Measurements from ENCODE around the gene EXOC3L4.

EXOC3L4 gene

DNA sequence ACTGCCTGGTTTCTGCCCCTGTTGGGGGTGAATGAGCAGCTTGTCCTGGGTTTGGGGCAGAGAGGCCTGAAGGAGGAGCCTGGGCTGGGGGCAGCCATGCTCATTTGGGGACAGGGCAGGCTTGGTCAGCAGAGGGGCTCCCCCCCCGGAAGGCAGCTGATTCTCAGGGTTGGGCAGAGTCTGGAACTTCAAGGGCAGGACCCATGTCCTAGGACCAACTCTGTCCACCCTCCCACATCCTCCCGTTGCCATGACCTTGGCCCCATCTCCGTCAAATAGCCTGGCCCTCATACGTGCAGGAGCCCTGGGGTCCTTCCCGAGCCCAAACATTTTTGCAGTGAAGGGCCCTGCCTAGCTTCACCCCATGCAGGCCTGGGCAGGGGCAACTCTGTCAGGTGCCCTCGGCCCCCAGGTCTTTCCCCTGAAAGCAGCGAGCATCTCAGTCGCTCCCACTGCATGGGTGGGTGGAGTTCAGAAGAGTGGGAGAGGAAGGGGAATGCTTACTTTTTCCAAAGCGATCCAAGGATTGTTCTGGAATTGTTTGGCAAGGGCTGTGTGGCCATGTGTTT is 61.4 kb downstream of the EXOC3L4 start:
- in situ Hi-C loops (cut with HindIII; ENCODE audit: low pct_ligation_motif_present, low sequenced_read_pairs), result no loop called here
- no peak for DNase-seq
- Histone ChIP-seq H3K4me3 (ENCODE audit: low read depth, low read length) (no peak overlapping the region), H3K27ac (no peak overlapping the region), H3K27me3 (replicated peaks) (peaks cover 13% of the 10 kb centered on the region), H3K36me3 (replicated peaks) (no peaks in the 10 kb centered on the region)
- TF ChIP-seq, protein P1, sequence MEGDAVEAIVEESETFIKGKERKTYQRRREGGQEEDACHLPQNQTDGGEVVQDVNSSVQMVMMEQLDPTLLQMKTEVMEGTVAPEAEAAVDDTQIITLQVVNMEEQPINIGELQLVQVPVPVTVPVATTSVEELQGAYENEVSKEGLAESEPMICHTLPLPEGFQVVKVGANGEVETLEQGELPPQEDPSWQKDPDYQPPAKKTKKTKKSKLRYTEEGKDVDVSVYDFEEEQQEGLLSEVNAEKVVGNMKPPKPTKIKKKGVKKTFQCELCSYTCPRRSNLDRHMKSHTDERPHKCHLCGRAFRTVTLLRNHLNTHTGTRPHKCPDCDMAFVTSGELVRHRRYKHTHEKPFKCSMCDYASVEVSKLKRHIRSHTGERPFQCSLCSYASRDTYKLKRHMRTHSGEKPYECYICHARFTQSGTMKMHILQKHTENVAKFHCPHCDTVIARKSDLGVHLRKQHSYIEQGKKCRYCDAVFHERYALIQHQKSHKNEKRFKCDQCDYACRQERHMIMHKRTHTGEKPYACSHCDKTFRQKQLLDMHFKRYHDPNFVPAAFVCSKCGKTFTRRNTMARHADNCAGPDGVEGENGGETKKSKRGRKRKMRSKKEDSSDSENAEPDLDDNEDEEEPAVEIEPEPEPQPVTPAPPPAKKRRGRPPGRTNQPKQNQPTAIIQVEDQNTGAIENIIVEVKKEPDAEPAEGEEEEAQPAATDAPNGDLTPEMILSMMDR (IDR thresholded peaks at IDR 0.05; ENCODE audit: low read depth, low read length, missing control alignments), result no peak

DNA sequence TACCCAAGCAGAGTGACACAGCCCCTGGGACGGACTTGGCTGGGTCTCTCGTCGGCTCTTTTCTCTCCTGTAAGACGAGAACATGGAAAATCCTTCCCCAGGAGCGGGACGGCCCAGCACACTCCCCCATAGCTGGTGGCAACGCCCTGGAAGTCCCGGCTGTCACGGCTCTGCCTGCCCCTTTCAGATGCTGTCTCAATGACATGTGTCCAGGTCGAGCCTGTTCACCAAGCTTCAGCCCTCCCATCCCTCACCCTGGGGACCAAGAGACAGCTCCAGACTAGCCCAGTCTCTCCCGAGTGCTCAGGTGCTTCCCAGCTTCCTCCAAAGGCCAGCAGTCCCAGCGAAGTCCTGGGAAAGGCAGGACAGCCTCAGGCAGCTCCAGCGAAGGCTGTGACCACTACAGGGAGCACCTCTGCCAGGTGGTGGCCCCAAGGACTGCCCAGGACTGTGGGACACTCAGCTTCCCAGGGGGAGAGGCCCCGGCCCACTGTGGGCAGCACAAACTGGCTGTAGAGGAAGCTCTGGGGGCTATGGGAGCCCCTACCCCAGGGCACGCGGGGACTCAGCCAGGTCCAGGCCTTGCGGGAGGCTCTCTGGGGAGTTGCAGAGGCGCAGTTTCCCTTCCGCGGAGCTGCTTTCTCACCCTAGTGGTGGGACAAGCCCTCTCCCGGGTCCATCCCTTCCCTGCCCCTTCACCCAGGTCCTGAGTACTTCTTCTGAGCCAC is 62.3 kb downstream of the EXOC3L4 start:
- no peak overlapping the region for H3K4me3 ChIP-seq (ENCODE audit: low read depth, low read length)
- peaks cover 8% of the 10 kb centered on the region for H3K27me3 ChIP-seq (replicated peaks)
- DNase-seq, result no peak
- no peak overlapping the region for H3K27ac ChIP-seq
- TF ChIP-seq, protein P1 (IDR thresholded peaks at IDR 0.05; ENCODE audit: low read depth, low read length, missing control alignments), result no peak
- in situ Hi-C loops (cut with HindIII; ENCODE audit: low pct_ligation_motif_present, low sequenced_read_pairs), result no loop called here
- H3K36me3 ChIP-seq (replicated peaks), result no peaks in the 10 kb centered on the region

DNA sequence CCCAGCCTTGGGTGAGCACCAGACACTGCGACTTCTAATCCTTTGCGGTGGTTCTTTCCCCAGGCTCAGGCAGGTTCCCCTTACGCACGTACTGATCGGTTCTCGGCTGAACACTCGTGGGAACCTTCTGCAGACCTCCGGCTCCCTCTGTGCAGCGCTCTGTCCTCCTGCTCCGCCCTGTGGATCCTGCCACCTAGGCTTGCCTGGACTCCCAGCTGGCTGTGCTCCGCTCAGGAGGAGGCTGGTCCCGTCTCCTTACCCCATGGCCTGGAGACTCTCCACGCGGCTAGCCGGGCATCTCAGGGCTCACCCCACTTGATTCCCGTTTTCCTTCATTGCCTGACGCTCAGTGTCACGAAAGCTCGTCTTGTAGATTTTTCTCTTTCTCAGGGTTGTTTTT is 63.4 kb downstream of the EXOC3L4 start:
- Histone ChIP-seq H3K36me3 (replicated peaks) (no peaks in the 10 kb centered on the region), H3K27ac (no peak overlapping the region), H3K27me3 (replicated peaks) (peaks cover 7% of the 10 kb centered on the region), H3K4me3 (ENCODE audit: low read depth, low read length) (no peak overlapping the region)
- TF ChIP-seq, protein P1 (IDR thresholded peaks at IDR 0.05; ENCODE audit: low read depth, low read length, missing control alignments), result no peak
- in situ Hi-C loops (cut with HindIII; ENCODE audit: low pct_ligation_motif_present, low sequenced_read_pairs), result no loop called here
- DNase-seq, result no peak

DNA sequence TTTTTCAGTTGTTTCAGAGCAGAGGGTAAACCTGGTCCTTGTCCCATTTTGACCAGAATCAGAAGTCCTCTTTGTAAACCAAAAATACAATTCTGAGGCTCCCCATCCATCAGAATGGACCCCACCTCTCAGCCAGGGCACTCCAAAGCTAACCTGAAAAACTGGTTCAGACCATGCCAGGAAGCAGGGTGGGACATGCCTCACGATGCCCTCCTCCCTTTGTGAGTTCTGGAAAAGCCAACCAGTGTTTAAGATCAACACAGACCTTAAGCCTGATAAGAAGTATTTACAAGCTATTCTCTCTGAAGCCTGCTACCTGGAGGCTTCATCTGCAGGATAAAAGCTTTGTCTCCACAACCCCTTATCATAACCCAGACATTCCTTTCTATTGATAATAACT is 64.2 kb downstream of the EXOC3L4 start:
- no peak for DNase-seq
- peaks cover 6% of the 10 kb centered on the region for H3K27me3 ChIP-seq (replicated peaks)
- TF ChIP-seq, protein P1 (IDR thresholded peaks at IDR 0.05; ENCODE audit: low read depth, low read length, missing control alignments), result no peak
- in situ Hi-C loops (cut with HindIII; ENCODE audit: low pct_ligation_motif_present, low sequenced_read_pairs), result no loop called here
- no peak overlapping the region for H3K4me3 ChIP-seq (ENCODE audit: low read depth, low read length)
- no peak overlapping the region for H3K27ac ChIP-seq
- H3K36me3 ChIP-seq (replicated peaks), result no peaks in the 10 kb centered on the region

All from brain microvascular endothelial cell (primary cell).